GM12864 (cell line): ENCODE measurements around the gene ACAA1.

Source experiments
- DNase-seq: peaks from one replicate; pipeline ENCODE4 v3.0.0-alpha.2; 2011; ENCODE audit warnings: low read depth
- H3K4me3 ChIP-seq: 2 replicates; pipeline ENCODE4 v1.5.1; 2011; ENCODE audit warnings: mild to moderate bottlenecking, low read depth, low read length, control low read depth
- CTCF ChIP-seq: IDR thresholded peaks from 2 replicates; pipeline ENCODE4 v1.5.1; 2011; ENCODE audit warnings: low read depth, mild to moderate bottlenecking, moderate library complexity, low read length, control low read depth, inconsistent platforms; ENCODE audit errors: missing control alignments

Gene ACAA1

GRCh38 chr3:38111696-38112377, 25.1 kb downstream of the ACAA1 start:
- no peak for DNase-seq

DNA sequence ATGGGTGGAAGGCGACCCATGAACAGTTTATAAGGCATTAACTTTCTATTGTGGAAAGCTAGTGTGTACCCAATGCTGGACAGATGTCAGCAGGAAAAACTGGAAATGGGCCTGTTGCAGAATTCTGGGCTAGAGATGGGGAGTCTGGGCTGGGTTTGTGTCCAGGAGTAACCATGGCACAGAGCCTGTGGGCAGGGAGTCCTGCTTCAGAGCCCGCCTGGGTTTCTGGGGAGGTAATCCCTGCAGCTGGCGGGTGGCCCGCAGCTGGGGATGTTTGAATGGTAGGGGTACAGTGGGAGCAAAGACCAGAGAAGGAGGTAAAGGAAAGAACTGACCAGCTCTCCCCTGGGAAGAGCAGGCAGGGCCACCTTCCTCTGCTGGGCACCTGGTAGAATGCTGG, 25.7 kb downstream of the ACAA1 start:
- H3K4me3 ChIP-seq: no peak overlapping the region
- no peak for TF ChIP-seq CTCF
- DNase-seq: no peak

More at GRCh38 chr3:38111696-38112377, 25.1 kb downstream of the ACAA1 start:
- no peak for TF ChIP-seq CTCF
- H3K4me3 ChIP-seq: no peak overlapping the region

- no peak for DNase-seq
- no peak overlapping the region for H3K4me3 ChIP-seq
- TF ChIP-seq CTCF: no peak
Observed at GRCh38 chr3:38110314-38111050, 26.4 kb downstream of the ACAA1 start.

GRCh38 chr3:38109580-38110313, 27.2 kb downstream of the ACAA1 start:
- no peak for DNase-seq
- no peak for TF ChIP-seq CTCF
- no peak overlapping the region for H3K4me3 ChIP-seq

DNA sequence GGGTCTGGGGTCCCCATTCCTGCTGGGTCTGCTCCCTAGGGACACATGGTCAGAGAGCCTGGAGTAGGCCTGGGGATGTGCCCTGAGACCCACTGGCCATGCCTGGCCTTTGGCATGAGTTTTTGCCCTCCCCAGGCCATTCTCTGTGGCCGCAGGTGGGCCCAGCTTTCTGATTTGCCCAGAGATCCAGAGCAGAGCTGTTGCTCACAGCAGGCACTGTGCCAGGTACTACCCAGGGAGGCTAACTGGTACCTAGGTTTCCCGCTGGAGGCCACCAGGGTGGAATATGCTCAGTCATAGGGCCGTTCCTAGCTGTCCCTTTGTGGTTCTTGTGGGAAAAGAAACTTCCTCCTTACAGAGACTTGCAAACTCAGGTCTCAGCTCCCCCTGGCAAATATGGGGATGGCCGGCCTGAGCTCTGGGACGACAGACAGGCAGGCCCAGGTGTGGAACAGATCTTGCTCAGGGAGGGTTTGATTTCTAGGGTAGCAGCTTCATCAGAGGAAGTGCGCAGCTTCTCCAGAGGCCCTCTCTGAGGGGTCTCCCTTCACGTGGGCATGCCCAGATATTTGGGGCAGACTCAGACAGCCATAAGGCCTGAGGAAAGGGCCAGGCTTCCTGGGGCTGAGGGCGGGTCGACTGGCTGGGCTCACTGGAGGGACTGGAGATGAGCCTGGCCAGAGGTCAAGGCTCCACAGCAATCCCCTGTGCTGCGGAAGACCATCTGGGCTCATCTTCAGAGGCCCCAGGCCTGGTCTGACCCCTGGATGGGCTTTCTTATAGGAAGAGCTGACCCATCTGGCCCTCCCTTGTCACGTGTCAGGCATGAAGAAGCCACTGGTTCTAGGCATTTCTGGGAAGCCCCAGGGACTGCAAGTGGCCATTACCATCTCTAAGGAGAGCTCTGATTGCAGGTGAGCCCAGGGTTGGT, 28.0 kb downstream of the ACAA1 start:
- H3K4me3 ChIP-seq: no peak overlapping the region
- no peak for TF ChIP-seq CTCF
- no peak for DNase-seq

DNA sequence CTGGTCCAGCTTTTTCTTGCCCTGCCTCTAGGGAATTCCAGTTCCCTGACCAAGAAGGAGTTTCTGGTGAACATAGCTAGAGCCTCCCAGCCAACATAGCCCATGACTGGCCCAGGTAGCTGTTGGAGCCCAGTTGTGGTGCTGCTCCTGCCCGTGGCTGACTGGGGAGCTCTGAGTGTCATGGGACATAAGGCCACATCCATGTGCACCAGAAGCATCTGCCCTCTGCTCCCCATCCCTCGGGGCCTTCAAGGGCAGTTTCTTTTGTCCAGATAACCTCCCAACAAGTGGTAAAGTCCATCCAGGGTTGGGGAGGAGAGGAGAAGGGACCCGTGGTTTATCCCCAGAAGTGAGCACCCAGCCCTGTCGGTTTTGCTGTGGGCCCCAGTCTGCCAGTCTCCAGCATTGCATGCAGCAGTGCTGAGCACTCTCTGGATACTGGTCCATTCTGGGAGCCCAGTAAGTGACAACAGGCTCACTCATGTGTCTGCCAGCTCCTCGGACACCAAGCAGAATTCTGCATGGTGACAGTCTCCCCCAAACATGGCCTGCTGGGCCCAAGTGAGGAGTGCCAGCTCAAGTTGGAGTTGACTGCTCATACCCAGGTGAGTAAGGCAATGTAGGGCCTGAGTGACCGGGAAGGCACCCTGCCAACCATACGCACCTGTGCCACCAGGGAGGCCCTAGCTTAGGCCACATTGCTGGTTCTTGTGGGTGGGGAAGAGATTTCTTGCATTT, 28.8 kb downstream of the ACAA1 start:
- no peak for DNase-seq
- no peak overlapping the region for H3K4me3 ChIP-seq
- TF ChIP-seq CTCF: no peak
